ENCODE data around the gene PRLR. TPM values are rescaled to one million over a fixed set of nuclear protein-coding genes. Genes with fewer than 3 reads are reported as not detected.
"Not testable (repeated sequence)": the region's sequence is repeated elsewhere in the genome, so short reads cannot be mapped to it uniquely, and the experiment has no call there.

Gene PRLR
- total RNA-seq, 2 experiments from 2014 or later, result not detected

DNA sequence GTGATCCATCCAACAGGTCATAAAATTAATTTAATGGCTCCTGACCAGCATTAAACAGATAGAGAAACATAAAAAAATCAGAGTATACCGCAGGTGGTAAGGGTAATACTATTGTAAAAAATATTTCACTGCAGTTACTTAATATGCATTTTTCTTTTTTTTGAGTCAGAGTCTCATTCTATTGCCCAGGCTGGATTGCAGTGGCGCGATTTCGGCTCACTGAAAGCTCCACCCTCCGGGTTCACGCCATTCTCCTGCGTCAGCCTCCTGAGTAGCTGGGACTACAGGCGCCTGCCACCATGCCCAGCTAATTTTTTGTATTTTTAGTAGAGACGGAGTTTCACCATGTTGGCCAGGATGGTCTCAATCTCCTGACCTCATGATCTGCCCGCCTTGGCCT, 15.1 kb upstream of the PRLR start:
- H3K4me3 Mint-ChIP-seq; H3K4me1 Mint-ChIP-seq (ENCODE audit: low read depth); H3K27me3 Mint-ChIP-seq; DNase-seq; intact Hi-C loops (cut with micrococcal nuclease); H3K36me3 Mint-ChIP-seq; H3K9me3 Mint-ChIP-seq; H3K27ac Mint-ChIP-seq; POLR2A ChIA-PET; CTCF ChIA-PET: not testable (repeated sequence)

DNA sequence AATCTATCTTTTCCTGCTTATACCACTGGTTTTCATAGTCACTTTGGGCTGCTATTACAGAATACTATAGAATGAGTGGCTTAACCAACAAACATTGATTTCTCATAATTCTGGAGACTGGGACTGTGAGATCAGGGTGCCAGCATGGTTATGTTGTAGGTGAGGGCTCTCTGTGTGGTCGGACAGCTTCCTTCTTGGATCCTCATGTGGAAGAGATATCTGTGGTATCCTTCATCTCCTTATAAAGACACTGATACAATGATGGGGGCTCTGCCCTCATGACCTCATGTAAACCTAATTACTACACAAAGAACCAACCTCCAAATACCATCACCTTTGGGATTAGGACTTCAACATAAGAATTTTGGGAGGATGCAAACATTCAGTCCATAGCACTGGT, 13.9 kb upstream of the PRLR start:
- H3K27me3 Mint-ChIP-seq, result peaks cover 4% of the 10 kb centered on the region
- DNase-seq, result no peak
- POLR2A ChIA-PET, result no interaction called here
- H3K36me3 Mint-ChIP-seq, result no peaks in the 10 kb centered on the region
- H3K27ac Mint-ChIP-seq, result no peak overlapping the region
- peaks cover 3% of the 10 kb centered on the region for H3K4me1 Mint-ChIP-seq (ENCODE audit: low read depth)
- CTCF ChIA-PET, result no interaction called here
- H3K9me3 Mint-ChIP-seq, result no peaks in the 10 kb centered on the region
- intact Hi-C loops (cut with micrococcal nuclease), result no loop called here
- H3K4me3 Mint-ChIP-seq, result no peak overlapping the region

DNA sequence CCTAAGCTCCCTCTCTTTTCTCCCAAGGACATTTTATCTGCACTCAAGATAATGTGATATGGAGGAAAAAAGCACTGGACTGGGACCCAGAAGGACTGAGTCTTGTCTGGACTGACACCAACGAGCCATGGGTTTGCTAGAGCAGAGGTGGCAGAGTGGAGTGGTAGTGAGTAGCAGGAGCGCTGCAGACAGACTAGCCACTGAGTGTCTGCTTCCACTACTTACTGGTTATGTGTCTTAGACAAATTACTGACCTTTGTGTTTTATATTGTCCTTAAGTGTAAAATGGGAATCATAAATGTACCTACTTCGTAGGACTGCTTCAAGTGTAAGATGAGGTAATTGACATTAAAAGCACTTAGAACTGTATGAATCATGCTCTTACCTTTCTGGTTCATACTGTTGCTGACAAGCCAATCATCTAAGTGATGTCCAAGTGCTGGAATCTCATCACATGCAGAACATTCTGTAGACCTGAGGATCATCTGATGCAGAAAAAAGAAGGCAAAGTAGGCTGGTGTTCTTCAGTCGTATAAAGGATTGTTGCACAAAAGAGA, 12.5 kb upstream of the PRLR start:
- Mint-ChIP-seq H3K9me3 (no peaks in the 10 kb centered on the region), H3K4me3 (no peak overlapping the region), H3K36me3 (no peaks in the 10 kb centered on the region), H3K27ac (no peak overlapping the region), H3K27me3 (peaks cover 4% of the 10 kb centered on the region), H3K4me1 (ENCODE audit: low read depth) (peaks cover 3% of the 10 kb centered on the region)
- no peak for DNase-seq
- ChIA-PET CTCF (no interaction called here), POLR2A (no interaction called here)
- intact Hi-C loops (cut with micrococcal nuclease), result no loop called here

DNA sequence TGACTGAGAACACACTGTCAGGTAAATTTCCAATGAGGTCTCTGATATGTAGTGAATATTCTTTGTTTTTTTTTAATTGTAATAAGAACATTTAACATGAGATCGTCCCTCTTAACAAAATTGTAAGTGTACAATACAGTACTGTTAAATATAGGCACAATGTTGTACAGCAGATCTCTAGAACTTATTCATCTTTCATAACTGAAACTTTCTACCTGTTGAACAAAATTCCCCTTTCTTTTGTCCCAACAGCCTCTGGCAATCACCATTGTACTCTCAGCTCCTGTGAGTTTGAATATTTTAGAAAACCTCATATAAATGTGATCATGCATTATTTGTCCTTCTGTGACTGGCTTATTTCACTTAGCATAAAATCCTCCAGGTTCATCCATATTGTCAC, 10.6 kb upstream of the PRLR start:
- Mint-ChIP-seq H3K36me3 (no peaks in the 10 kb centered on the region), H3K4me1 (ENCODE audit: low read depth) (no peaks in the 10 kb centered on the region), H3K27me3 (peaks cover 2% of the 10 kb centered on the region), H3K4me3 (no peak overlapping the region), H3K27ac (no peak overlapping the region), H3K9me3 (no peaks in the 10 kb centered on the region)
- ChIA-PET POLR2A (no interaction called here), CTCF (no interaction called here)
- intact Hi-C loops (cut with micrococcal nuclease), result no loop called here
- DNase-seq, result no peak

DNA sequence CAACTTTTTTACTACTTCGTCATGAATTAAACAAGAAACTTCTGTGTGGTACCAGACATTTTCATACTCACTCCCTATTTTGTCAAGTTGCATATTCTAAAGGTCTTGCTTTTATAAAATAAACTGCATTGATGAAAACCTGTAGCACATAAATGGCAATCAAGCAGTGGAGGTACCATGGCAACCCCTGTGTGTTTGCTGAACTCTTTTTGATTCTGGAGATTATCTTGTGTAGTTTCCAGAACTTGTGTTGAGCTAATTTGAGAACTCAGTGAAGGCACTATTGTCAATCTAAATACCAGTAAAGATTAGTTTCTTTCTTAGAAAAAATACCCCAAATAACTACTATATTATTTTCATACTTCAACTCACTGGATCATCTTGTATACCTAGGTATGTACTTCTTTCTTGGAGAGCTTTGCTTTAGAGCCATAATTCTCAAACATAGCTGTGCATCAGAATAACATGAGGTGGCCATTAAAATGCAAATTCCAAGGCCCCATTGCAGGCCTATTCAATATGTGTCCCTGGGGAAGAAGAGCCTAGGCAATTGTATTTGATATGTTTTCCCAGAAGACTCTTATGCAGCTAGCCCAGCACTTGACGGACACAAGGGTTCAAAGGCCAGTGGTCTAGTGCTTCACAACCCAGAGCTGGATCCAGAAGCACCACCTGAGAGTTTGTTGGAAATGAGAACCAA, 9.8 kb upstream of the PRLR start:
- DNase-seq, result no peak
- intact Hi-C loops (cut with micrococcal nuclease), result no loop called here
- Mint-ChIP-seq H3K36me3 (no peaks in the 10 kb centered on the region), H3K27me3 (peaks cover 2% of the 10 kb centered on the region), H3K27ac (no peak overlapping the region), H3K9me3 (no peaks in the 10 kb centered on the region), H3K4me1 (ENCODE audit: low read depth) (no peaks in the 10 kb centered on the region), H3K4me3 (no peak overlapping the region)
- CTCF ChIA-PET, result no interaction called here
- POLR2A ChIA-PET, result no interaction called here

DNA sequence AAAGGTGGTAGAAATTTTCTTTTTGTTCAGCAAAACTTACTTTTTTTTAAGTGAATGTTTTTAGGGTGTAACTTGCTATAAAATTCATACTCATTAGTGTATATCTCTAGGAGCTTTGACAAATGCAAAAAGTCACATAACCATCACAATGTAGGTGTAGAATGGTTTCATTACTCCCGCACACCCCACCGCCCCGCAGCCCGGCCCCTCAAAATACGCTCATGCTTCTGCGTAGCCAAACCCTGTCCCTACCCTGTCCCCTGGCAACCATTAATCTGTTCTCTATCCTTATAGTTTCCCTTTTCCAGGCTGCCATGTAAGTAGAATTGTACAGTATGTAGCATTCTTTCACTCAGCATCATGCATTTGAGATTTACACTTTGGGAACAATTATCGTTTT, 9.2 kb upstream of the PRLR start:
- Mint-ChIP-seq H3K27ac (no peak overlapping the region), H3K4me3 (no peak overlapping the region), H3K9me3 (no peaks in the 10 kb centered on the region), H3K4me1 (ENCODE audit: low read depth) (no peaks in the 10 kb centered on the region), H3K36me3 (no peaks in the 10 kb centered on the region), H3K27me3 (peaks cover 2% of the 10 kb centered on the region)
- ChIA-PET CTCF (no interaction called here), POLR2A (no interaction called here)
- no peak for DNase-seq
- intact Hi-C loops (cut with micrococcal nuclease), result no loop called here

DNA sequence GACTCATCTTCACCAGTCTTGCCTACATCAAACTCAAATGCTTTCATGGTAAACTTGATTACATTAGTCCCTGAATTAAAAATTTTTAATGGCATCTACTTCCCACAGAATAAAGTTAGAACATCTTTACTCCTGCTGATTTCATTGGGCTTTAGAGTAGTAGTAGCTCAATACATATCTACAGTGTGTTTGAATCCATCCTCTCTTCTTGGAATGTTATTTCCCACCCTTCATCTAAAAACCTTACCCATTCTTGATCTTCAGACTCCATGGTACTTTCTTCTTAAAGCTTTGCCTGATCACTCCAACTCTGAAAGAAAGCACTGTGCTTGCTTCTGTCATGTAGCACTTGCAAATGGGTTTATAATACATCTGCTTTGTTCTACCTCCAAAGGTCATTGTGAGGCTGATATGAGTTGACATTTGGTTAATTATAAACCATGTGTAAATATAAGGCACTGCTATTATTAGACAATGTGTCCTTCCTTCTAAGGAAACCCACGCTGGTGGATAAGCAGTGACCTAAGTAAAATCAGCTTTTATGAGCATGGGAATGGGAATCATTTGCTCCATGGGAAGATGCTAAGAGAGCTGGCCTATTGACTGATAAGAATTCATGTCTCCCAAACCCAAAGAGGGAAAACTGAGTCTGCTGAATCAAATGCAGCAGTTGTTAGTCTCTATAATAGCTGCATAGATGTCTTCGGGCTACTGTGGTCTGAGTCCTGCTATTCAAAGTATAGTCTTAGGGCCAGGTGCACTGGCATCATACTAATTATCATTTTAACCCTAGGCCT, 7.5 kb upstream of the PRLR start:
- Mint-ChIP-seq H3K4me1 (ENCODE audit: low read depth) (no peaks in the 10 kb centered on the region), H3K27me3 (peaks cover 4% of the 10 kb centered on the region), H3K27ac (no peak overlapping the region), H3K9me3 (no peaks in the 10 kb centered on the region), H3K36me3 (no peaks in the 10 kb centered on the region), H3K4me3 (no peak overlapping the region)
- POLR2A ChIA-PET, result no interaction called here
- intact Hi-C loops (cut with micrococcal nuclease), result no loop called here
- CTCF ChIA-PET, result no interaction called here
- no peak for DNase-seq

DNA sequence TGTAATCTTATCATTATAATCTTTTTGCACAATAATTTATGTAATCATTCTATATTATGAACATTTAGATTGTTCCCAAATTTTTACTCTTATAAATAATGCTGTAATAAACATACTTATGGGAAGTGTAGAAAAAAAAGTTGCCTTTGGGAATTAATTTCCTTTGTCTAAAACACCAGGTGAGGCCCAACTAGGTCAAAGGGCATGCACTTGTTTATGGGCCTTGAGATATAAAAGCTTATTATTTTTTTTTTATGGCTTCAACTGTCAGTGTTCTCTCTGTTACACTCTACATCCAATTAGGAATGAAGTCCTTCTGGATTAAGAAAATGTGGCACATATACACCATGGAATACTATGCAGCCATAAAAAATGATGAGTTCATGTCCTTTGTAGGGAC, 6.5 kb upstream of the PRLR start:
- ChIA-PET CTCF (no interaction called here), POLR2A (no interaction called here)
- Mint-ChIP-seq H3K4me3 (no peak overlapping the region), H3K9me3 (no peaks in the 10 kb centered on the region), H3K36me3 (no peaks in the 10 kb centered on the region), H3K27me3 (peaks cover 12% of the 10 kb centered on the region), H3K4me1 (ENCODE audit: low read depth) (no peaks in the 10 kb centered on the region), H3K27ac (no peak overlapping the region)
- intact Hi-C loops (cut with micrococcal nuclease), result no loop called here
- DNase-seq, result no peak

DNA sequence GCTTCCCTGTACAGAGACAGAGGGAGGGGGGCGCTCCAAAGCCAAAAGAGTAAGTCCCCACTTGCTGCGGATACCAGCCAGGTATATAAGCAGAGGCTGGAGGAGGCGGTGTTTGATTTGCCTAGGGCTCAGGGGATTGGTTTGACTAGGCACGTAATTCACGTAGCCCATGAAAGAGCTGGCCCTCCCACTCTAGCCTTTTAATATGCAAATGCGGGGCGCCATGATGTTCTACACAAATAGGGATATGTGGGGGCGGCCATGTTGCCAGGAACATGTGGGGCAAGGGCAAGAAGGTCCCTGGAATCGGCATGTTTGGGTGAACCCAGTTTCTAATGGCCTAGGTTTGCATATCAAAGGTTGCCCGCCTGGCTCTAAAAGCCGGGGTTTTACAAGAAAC, 3.3 kb upstream of the PRLR start:
- Mint-ChIP-seq H3K9me3 (no peaks in the 10 kb centered on the region), H3K27me3 (peaks cover 35% of the 10 kb centered on the region), H3K27ac (no peak overlapping the region), H3K36me3 (no peaks in the 10 kb centered on the region), H3K4me1 (ENCODE audit: low read depth) (peaks cover 12% of the 10 kb centered on the region), H3K4me3 (no peak overlapping the region)
- no peak for DNase-seq
- POLR2A ChIA-PET, result no interaction called here
- CTCF ChIA-PET, result no interaction called here
- intact Hi-C loops (cut with micrococcal nuclease), result no loop called here

DNA sequence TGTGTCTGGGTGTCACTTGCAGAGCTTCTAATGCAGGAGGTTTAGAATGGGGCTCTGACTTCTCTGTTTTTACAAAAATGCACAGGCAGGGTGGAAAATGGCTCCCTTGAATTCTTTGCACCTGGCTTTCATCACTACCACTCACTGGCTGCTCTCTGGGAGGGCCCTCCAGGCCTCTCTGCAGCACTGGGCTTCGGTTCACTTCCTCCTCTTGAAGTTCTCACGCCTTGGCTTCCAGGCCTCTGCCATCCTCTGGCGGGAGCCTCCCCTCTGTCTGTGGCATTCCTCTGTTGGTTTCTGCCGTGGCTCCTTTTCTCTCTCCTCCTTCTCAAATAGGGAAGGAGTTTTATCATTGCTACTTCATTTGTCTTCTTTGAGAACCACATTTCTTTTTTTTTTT, 2.8 kb upstream of the PRLR start:
- Mint-ChIP-seq H3K27ac (no peak overlapping the region), H3K36me3 (no peaks in the 10 kb centered on the region), H3K27me3 (peaks cover 40% of the 10 kb centered on the region), H3K9me3 (no peaks in the 10 kb centered on the region), H3K4me3 (no peak overlapping the region), H3K4me1 (ENCODE audit: low read depth) (peaks cover 12% of the 10 kb centered on the region)
- POLR2A ChIA-PET, result no interaction called here
- CTCF ChIA-PET, result no interaction called here
- DNase-seq, result no peak
- intact Hi-C loops (cut with micrococcal nuclease), result no loop called here

DNA sequence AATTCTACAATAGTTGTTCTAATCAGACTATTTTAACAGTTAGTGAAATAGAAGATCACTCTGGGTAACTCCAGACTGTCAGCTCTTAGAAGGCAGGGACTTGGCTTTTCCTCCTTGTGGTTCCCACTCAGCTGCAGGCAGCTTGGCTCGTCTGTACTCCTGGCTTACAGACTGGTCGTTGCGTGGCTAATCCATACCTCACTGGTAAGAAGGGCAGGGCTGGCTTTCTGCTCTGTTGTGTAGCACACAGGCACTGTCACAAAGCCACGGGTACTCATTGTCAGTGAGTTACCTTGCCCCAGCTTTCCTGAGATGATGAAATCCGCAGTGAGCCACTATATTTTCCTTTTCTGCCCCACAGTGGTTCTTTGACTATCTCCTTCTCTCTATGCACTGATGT, 1.8 kb upstream of the PRLR start:
- Mint-ChIP-seq H3K9me3 (no peaks in the 10 kb centered on the region), H3K4me1 (ENCODE audit: low read depth) (peaks cover 12% of the 10 kb centered on the region), H3K36me3 (no peaks in the 10 kb centered on the region), H3K4me3 (no peak overlapping the region), H3K27me3 (peaks cover 50% of the 10 kb centered on the region), H3K27ac (no peak overlapping the region)
- POLR2A ChIA-PET, result no interaction called here
- intact Hi-C loops (cut with micrococcal nuclease), result no loop called here
- no peak for DNase-seq
- CTCF ChIA-PET, result no interaction called here

DNA sequence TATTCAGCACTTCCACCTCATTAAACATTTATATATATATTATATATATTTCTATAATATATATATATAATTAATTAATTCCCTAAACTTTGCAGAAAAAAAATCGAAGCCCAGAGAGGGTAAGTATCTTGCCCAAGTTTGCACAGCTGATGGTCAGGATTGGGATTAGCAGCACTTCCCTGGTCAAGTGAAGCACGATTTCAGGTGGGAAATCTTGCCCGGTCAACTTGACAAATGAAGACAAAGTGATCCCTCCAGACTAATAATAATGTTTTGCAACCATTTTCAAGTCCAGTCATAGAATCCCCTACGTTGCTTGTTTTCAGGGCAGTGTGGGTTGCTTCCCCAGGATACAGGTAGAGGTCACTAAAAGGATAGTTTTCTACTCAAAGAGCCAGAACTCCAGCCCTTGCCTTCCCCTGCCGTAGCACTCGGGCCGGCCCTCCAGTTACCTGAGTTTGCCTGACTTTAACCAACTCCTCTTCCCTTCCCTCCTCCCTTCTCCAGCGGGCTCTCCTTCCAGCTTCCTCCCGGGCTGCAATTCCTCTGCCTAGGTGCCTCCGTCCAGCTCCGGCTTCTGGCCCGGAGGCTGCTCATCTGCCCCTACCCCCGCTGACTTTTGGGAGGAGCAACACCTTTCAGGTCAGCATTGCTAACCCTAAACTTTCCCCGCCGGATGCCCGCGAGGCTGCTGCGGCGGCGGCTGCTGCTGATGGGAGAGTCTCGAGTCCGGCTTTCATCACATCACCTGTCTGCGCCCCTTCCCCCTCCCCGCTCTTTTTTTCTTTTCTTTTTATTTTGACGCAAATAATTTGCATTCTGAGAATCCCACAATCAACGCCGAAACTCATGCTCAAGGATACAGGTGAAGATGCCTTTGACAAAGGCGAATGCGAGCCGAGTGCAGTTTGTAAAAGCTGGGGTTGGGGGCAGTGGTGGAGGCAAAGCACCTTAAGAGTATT, 930 bp downstream of the PRLR start:
- peak; percentile 22 for DNase-seq
- intact Hi-C loops (cut with micrococcal nuclease), result no loop called here
- peaks cover 12% of the 10 kb centered on the region for H3K4me1 Mint-ChIP-seq (ENCODE audit: low read depth)
- H3K27ac Mint-ChIP-seq, result no peak overlapping the region
- H3K4me3 Mint-ChIP-seq, result peak overlapping the region; percentile 42
- no peaks in the 10 kb centered on the region for H3K9me3 Mint-ChIP-seq
- peaks cover 67% of the 10 kb centered on the region for H3K27me3 Mint-ChIP-seq
- H3K36me3 Mint-ChIP-seq, result no peaks in the 10 kb centered on the region
- CTCF ChIA-PET, result interaction anchor here (1.3 kb wide), 1 partner anchor 26 kb away, joined by 3 read pairs; no protein-coding TSS in a partner anchor
- POLR2A ChIA-PET, result no interaction called here
